ENCODE results near the gene DNAJC15. TPM values are rescaled to one million over a fixed set of nuclear protein-coding genes. Genes with fewer than 3 reads are reported as not detected.

The DNAJC15 gene
- total RNA-seq, 4 donors from 2014 or later, result 10.5 to 18.3 (median 11.4) TPM

- Histone ChIP-seq H3K4me1 (peaks cover 9 to 39% (median 17%) of the 10 kb centered on the region in 4 donors), H3K9me3 (no peaks in the 10 kb centered on the region), H3K36me3 (no peaks in the 10 kb centered on the region), H3K27me3 (no peaks in the 10 kb centered on the region), H3K4me3 (no peak overlapping the region), H3K27ac (peak overlapping the region in 2 of 4 donors; percentile 84 to 93)
- intact Hi-C loops (cut with DNase I; ENCODE audit: low total_unique reads) (no loop called here), in situ Hi-C loops (cut with MboI; ENCODE audit: low pct_ligation_motif_present in 1 of 4, low pct_unique_long_range_greater_than_20kb in 1 of 4, low sequenced_read_pairs in 3 of 4) (no loop called here)
- 81 to 88% methylated on average over 6 to 8 of the region's 11 CpGs for WGBS, 2 donors (ENCODE audit: low coverage in 1 of 2)
- no peak for TF ChIP-seq EP300 (IDR thresholded peaks at IDR 0.05; ENCODE audit: low read depth)
- TF ChIP-seq POLR2A (IDR thresholded peaks at IDR 0.05), result no peak
- no peak for TF ChIP-seq POLR2AphosphoS5 (IDR thresholded peaks at IDR 0.05)
- no peak for TF ChIP-seq CTCF (IDR thresholded peaks at IDR 0.05)
- DNase-seq, result no peak
Measured at GRCh38 chr13:43021926-43022670, 1.3 kb upstream of the DNAJC15 start.

- 65 to 75% methylated on average over 9 to 12 of the region's 12 CpGs for WGBS, 2 donors (ENCODE audit: low coverage in 1 of 2)
- no peaks in the 10 kb centered on the region for H3K27me3 ChIP-seq
- DNase-seq, result no peak
- intact Hi-C loops (cut with DNase I; ENCODE audit: low total_unique reads), result no loop called here
- no peaks in the 10 kb centered on the region for H3K36me3 ChIP-seq
- peak overlapping the region; percentile 51 to 76 (median 54) for H3K4me3 ChIP-seq
- peaks cover 9 to 39% (median 17%) of the 10 kb centered on the region in 4 donors for H3K4me1 ChIP-seq
- no peaks in the 10 kb centered on the region for H3K9me3 ChIP-seq
- TF ChIP-seq EP300 (IDR thresholded peaks at IDR 0.05; ENCODE audit: low read depth), result no peak
- no peak for TF ChIP-seq POLR2AphosphoS5 (IDR thresholded peaks at IDR 0.05)
- TF ChIP-seq POLR2A (IDR thresholded peaks at IDR 0.05), result no peak
- no peak for TF ChIP-seq CTCF (IDR thresholded peaks at IDR 0.05)
- H3K27ac ChIP-seq, result peak overlapping the region; percentile 84 to 93 (median 88)
- in situ Hi-C loops (cut with MboI; ENCODE audit: low pct_ligation_motif_present in 1 of 4, low pct_unique_long_range_greater_than_20kb in 1 of 4, low sequenced_read_pairs in 3 of 4), result no loop called here
Measured at GRCh38 chr13:43022934-43023288, 475 bp upstream of the DNAJC15 start.

- H3K4me3 ChIP-seq, result no peak overlapping the region
- WGBS, 2 donors (ENCODE audit: low coverage in 1 of 2), result 70 to 80% methylated on average over 2 of the region's 2 CpGs
- intact Hi-C loops (cut with DNase I; ENCODE audit: low total_unique reads) (no loop called here), in situ Hi-C loops (cut with MboI; ENCODE audit: low pct_ligation_motif_present in 1 of 4, low pct_unique_long_range_greater_than_20kb in 1 of 4, low sequenced_read_pairs in 3 of 4) (no loop called here)
- no peak for DNase-seq
- H3K27ac ChIP-seq, result no peak overlapping the region
- H3K4me1 ChIP-seq, result peaks cover 9 to 49% (median 17%) of the 10 kb centered on the region in 4 donors
- H3K9me3 ChIP-seq, result no peaks in the 10 kb centered on the region
- no peaks in the 10 kb centered on the region for H3K27me3 ChIP-seq
- TF ChIP-seq POLR2AphosphoS5 (IDR thresholded peaks at IDR 0.05), result no peak
- no peak for TF ChIP-seq POLR2A (IDR thresholded peaks at IDR 0.05)
- TF ChIP-seq CTCF (IDR thresholded peaks at IDR 0.05), result no peak
- TF ChIP-seq EP300 (IDR thresholded peaks at IDR 0.05; ENCODE audit: low read depth), result no peak
- H3K36me3 ChIP-seq, result no peaks in the 10 kb centered on the region
Measured at GRCh38 chr13:43026262-43026661, 2.9 kb downstream of the DNAJC15 start.

- H3K27me3 ChIP-seq, result no peaks in the 10 kb centered on the region
- no peak for DNase-seq
- 70 to 83% methylated on average over 3 to 4 of the region's 4 CpGs for WGBS, 2 donors (ENCODE audit: low coverage in 1 of 2)
- TF ChIP-seq POLR2A (IDR thresholded peaks at IDR 0.05) (no peak), POLR2AphosphoS5 (IDR thresholded peaks at IDR 0.05) (no peak), CTCF (IDR thresholded peaks at IDR 0.05) (no peak), EP300 (IDR thresholded peaks at IDR 0.05; ENCODE audit: low read depth) (no peak)
- no peaks in the 10 kb centered on the region for H3K9me3 ChIP-seq
- H3K4me1 ChIP-seq, result peaks cover 5 to 24% (median 9%) of the 10 kb centered on the region in 4 donors
- H3K36me3 ChIP-seq, result no peaks in the 10 kb centered on the region
- no peak overlapping the region for H3K4me3 ChIP-seq
- intact Hi-C loops (cut with DNase I; ENCODE audit: low total_unique reads), result no loop called here
- in situ Hi-C loops (cut with MboI; ENCODE audit: low pct_ligation_motif_present in 1 of 4, low pct_unique_long_range_greater_than_20kb in 1 of 4, low sequenced_read_pairs in 3 of 4), result no loop called here
- H3K27ac ChIP-seq, result no peak overlapping the region
Measured at GRCh38 chr13:43030548-43030947, 7.2 kb downstream of the DNAJC15 start.

Data from transverse colon (tissue), 4 donors.